ENCODE results near the gene PTPN14.
"Not testable (repeated sequence)": the region's sequence is repeated elsewhere in the genome, so short reads cannot be mapped to it uniquely, and the experiment has no call there.

Gene PTPN14

GRCh38 chr1:214540324-214540723 lies 11.1 kb downstream of the PTPN14 start:
- DNase-seq, result no peak

- no peak for DNase-seq
These were observed 12.9 kb downstream of the PTPN14 start for GRCh38 chr1:214538496-214538895.

GRCh38 chr1:214537872-214538473 lies 13.4 kb downstream of the PTPN14 start:
- DNase-seq, result no peak

- DNase-seq, result no peak
These were observed 14.2 kb downstream of the PTPN14 start for GRCh38 chr1:214537219-214537618.

- DNase-seq, result no peak
These were observed 19.3 kb downstream of the PTPN14 start for GRCh38 chr1:214532070-214532469.

GRCh38 chr1:214525535-214526019 lies 25.8 kb downstream of the PTPN14 start:
- no peak for DNase-seq

- DNase-seq, result no peak
These were observed 26.6 kb downstream of the PTPN14 start for GRCh38 chr1:214524824-214525223.

- DNase-seq, result no peak
These were observed 28.1 kb downstream of the PTPN14 start for GRCh38 chr1:214523124-214523824.

GRCh38 chr1:214521458-214521857 lies 29.9 kb downstream of the PTPN14 start:
- DNase-seq, result not testable (repeated sequence)

- DNase-seq, result no peak
These were observed 30.7 kb downstream of the PTPN14 start for GRCh38 chr1:214520544-214521165.

- DNase-seq, result no peak
These were observed 33.0 kb downstream of the PTPN14 start for GRCh38 chr1:214518361-214518760.

- DNase-seq, result no peak
These were observed 34.7 kb downstream of the PTPN14 start for GRCh38 chr1:214516434-214517326.

- no peak for DNase-seq
These were observed 35.6 kb downstream of the PTPN14 start for GRCh38 chr1:214515544-214516433.

GRCh38 chr1:214514819-214515383 lies 36.5 kb downstream of the PTPN14 start:
- no peak for DNase-seq

- DNase-seq, result no peak
These were observed 37.2 kb downstream of the PTPN14 start for GRCh38 chr1:214514032-214514818.

GRCh38 chr1:214513394-214513793 lies 38.0 kb downstream of the PTPN14 start:
- DNase-seq, result no peak

- no peak for DNase-seq
These were observed 39.8 kb downstream of the PTPN14 start for GRCh38 chr1:214511639-214511998.

- DNase-seq, result no peak
These were observed 40.3 kb downstream of the PTPN14 start for GRCh38 chr1:214510914-214511638.

- DNase-seq, result no peak
These were observed 40.9 kb downstream of the PTPN14 start for GRCh38 chr1:214510477-214510876.

GRCh38 chr1:214509622-214510021 lies 41.8 kb downstream of the PTPN14 start:
- DNase-seq, result not testable (repeated sequence)

Measured in stimulated activated CD4-positive, alpha-beta T cell treated with anti-CD3 and anti-CD28 coated beads, Interleukin-4, amount 100 ng/mL, for 24 hours (primary cell).